ENCODE measurements around the gene GMFB. TPM values are rescaled to one million over a fixed set of nuclear protein-coding genes. Genes with fewer than 3 reads are reported as not detected.

The GMFB gene
- polyA plus RNA-seq, 1 donor = 58.5 TPM

DNA sequence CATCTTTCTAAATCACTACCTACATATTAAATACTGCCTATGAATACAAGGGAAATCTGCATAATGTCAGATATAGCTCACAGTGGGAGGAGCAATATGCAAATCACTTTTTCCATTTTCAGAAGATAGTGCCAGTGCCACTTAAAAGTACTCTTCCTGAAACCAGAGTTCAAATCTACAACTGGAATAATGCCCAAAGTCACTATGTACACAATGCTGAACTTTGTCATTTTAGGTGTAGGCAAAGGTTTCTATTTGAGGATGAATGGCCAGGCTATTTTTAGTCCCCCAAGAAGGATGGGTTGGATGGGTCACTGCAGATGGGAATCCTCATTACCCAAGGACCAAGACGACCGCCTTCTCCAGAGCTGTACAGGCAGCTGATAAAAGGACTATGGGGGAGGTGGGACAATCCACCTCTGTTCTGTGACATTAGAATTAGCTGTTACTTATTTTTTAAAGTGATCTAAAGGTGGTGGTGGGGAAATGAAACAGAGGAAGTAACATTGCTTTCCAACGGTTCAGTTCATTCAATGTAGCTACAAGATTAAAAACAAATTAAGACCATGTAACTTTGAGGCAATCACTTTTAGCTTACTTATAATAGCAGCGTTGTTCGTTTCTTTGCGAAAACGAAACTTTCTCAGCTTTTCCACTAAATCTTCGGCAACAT lies 5.6 kb downstream of the GMFB start:
- Histone ChIP-seq H3K27me3 (ENCODE audit: control insufficient read depth, insufficient read depth, low read length) (no peaks in the 10 kb centered on the region), H3K4me1 (ENCODE audit: control insufficient read depth, insufficient read depth, low read length) (peaks cover 6% of the 10 kb centered on the region), H3K9me3 (ENCODE audit: control insufficient read depth, low read depth, low read length) (no peaks in the 10 kb centered on the region), H3K36me3 (ENCODE audit: control insufficient read depth, insufficient read depth, low read length) (peaks cover 24% of the 10 kb centered on the region), H3K4me3 (ENCODE audit: low read length) (no peak overlapping the region), H3K27ac (ENCODE audit: low read length) (no peak overlapping the region)
- no peak for DNase-seq
- 89% methylated on average over 4 of the region's 8 CpGs for WGBS (ENCODE audit: insufficient coverage, low lambda C conversion rate)

- no CpG with 5 or more reads among the region's 2 CpGs for WGBS (ENCODE audit: insufficient coverage, low lambda C conversion rate)
- peaks cover 27% of the 10 kb centered on the region for H3K36me3 ChIP-seq (ENCODE audit: control insufficient read depth, insufficient read depth, low read length)
- H3K27me3 ChIP-seq (ENCODE audit: control insufficient read depth, insufficient read depth, low read length) = no peaks in the 10 kb centered on the region
- no peak overlapping the region for H3K4me3 ChIP-seq (ENCODE audit: low read length)
- DNase-seq = no peak
- no peak overlapping the region for H3K27ac ChIP-seq (ENCODE audit: low read length)
- peaks cover 4% of the 10 kb centered on the region for H3K4me1 ChIP-seq (ENCODE audit: control insufficient read depth, insufficient read depth, low read length)
- H3K9me3 ChIP-seq (ENCODE audit: control insufficient read depth, low read depth, low read length) = no peaks in the 10 kb centered on the region
These were observed 7.1 kb downstream of the GMFB start for GRCh38 chr14:54481695-54482094.

DNA sequence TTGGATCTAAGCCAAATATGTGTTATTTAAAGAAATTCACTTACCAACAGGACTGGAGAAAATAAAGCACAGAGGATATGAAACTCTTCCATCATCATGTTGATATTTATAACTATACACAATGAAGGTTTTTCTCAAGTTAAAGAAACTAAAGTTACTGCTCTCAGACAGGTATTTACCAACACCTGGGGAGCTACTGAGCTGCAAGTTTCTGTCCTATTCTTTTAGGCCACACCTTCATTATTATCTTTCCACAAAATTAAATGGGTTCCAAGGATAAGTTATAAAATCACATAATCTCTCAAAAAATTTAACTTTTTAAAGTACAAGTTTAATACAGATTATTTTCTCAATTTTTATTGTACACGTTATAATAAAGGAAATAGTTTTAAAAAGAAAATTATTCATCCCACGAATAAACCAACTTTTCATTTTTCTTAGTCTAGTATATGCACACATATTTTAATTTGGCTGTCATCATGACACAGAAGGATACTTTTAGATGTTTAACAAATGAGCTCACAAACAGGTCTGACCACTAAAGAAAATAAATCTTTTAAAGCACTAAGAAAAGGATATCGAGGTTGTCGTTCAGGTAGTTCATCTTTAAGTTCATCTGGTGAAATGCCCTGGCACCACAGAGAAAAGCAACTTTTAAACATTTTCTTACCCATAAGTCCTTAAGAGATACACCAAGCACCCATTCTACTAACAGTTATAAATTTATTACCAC lies 7.8 kb downstream of the GMFB start:
- H3K4me3 ChIP-seq (ENCODE audit: low read length) = no peak overlapping the region
- no peaks in the 10 kb centered on the region for H3K27me3 ChIP-seq (ENCODE audit: control insufficient read depth, insufficient read depth, low read length)
- peaks cover 30% of the 10 kb centered on the region for H3K36me3 ChIP-seq (ENCODE audit: control insufficient read depth, insufficient read depth, low read length)
- no peak for DNase-seq
- no peak overlapping the region for H3K27ac ChIP-seq (ENCODE audit: low read length)
- peaks cover 4% of the 10 kb centered on the region for H3K4me1 ChIP-seq (ENCODE audit: control insufficient read depth, insufficient read depth, low read length)
- no peaks in the 10 kb centered on the region for H3K9me3 ChIP-seq (ENCODE audit: control insufficient read depth, low read depth, low read length)
- WGBS (ENCODE audit: insufficient coverage, low lambda C conversion rate) = 88% methylated on average over 1 of the region's 4 CpGs

GRCh38 chr14:54478636-54479215 lies 10.1 kb downstream of the GMFB start:
- H3K4me1 ChIP-seq (ENCODE audit: control insufficient read depth, insufficient read depth, low read length) = peaks cover 4% of the 10 kb centered on the region
- WGBS (ENCODE audit: insufficient coverage, low lambda C conversion rate) = no CpG with 5 or more reads among the region's 3 CpGs
- H3K4me3 ChIP-seq (ENCODE audit: low read length) = no peak overlapping the region
- H3K9me3 ChIP-seq (ENCODE audit: control insufficient read depth, low read depth, low read length) = no peaks in the 10 kb centered on the region
- no peak overlapping the region for H3K27ac ChIP-seq (ENCODE audit: low read length)
- no peaks in the 10 kb centered on the region for H3K27me3 ChIP-seq (ENCODE audit: control insufficient read depth, insufficient read depth, low read length)
- no peak for DNase-seq
- peaks cover 30% of the 10 kb centered on the region for H3K36me3 ChIP-seq (ENCODE audit: control insufficient read depth, insufficient read depth, low read length)

- Histone ChIP-seq H3K27me3 (ENCODE audit: control insufficient read depth, insufficient read depth, low read length) (no peaks in the 10 kb centered on the region), H3K4me1 (ENCODE audit: control insufficient read depth, insufficient read depth, low read length) (no peaks in the 10 kb centered on the region), H3K4me3 (ENCODE audit: low read length) (no peak overlapping the region), H3K36me3 (ENCODE audit: control insufficient read depth, insufficient read depth, low read length) (peaks cover 18% of the 10 kb centered on the region), H3K9me3 (ENCODE audit: control insufficient read depth, low read depth, low read length) (no peaks in the 10 kb centered on the region), H3K27ac (ENCODE audit: low read length) (no peak overlapping the region)
- no peak for DNase-seq
- 75% methylated on average over 1 of the region's 4 CpGs for WGBS (ENCODE audit: insufficient coverage, low lambda C conversion rate)
These were observed 12.9 kb downstream of the GMFB start for GRCh38 chr14:54475911-54476310.

GRCh38 chr14:54475187-54475899 lies 13.4 kb downstream of the GMFB start:
- H3K4me3 ChIP-seq (ENCODE audit: low read length) = no peak overlapping the region
- peaks cover 18% of the 10 kb centered on the region for H3K36me3 ChIP-seq (ENCODE audit: control insufficient read depth, insufficient read depth, low read length)
- H3K27ac ChIP-seq (ENCODE audit: low read length) = no peak overlapping the region
- H3K4me1 ChIP-seq (ENCODE audit: control insufficient read depth, insufficient read depth, low read length) = no peaks in the 10 kb centered on the region
- no peaks in the 10 kb centered on the region for H3K27me3 ChIP-seq (ENCODE audit: control insufficient read depth, insufficient read depth, low read length)
- no peaks in the 10 kb centered on the region for H3K9me3 ChIP-seq (ENCODE audit: control insufficient read depth, low read depth, low read length)
- no peak for DNase-seq
- 92% methylated on average over 2 of the region's 4 CpGs for WGBS (ENCODE audit: insufficient coverage, low lambda C conversion rate)

DNA sequence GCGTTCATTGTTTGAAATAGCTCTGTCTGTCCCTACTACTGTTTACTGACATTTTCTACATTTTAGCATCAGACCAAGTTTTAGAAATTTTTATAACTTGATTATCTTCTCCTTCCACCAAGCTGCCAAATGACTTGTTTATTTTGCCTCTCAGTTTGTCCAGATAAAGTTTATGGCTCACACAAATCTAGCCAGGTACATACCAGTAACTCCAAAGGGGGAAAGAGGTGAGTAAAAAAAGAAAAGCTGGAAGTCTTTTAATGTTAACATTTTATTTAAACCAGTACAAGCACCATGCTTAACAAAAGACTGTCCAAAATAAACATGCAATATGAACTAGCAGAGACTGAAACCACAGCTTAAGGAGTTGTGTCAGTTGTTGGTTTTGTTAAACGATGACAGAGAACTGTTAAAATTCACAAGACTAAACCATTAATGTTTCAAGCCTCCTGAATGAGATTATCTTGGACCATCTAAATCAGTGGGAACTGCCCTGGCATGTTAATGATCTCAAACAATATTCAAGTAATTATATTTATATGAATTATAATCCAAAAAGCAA lies 14.5 kb downstream of the GMFB start:
- Histone ChIP-seq H3K4me3 (ENCODE audit: low read length) (no peak overlapping the region), H3K4me1 (ENCODE audit: control insufficient read depth, insufficient read depth, low read length) (no peaks in the 10 kb centered on the region), H3K27me3 (ENCODE audit: control insufficient read depth, insufficient read depth, low read length) (no peaks in the 10 kb centered on the region), H3K36me3 (ENCODE audit: control insufficient read depth, insufficient read depth, low read length) (peaks cover 16% of the 10 kb centered on the region), H3K9me3 (ENCODE audit: control insufficient read depth, low read depth, low read length) (no peaks in the 10 kb centered on the region), H3K27ac (ENCODE audit: low read length) (no peak overlapping the region)
- DNase-seq = no peak
- 43% methylated on average over 1 of the region's 2 CpGs for WGBS (ENCODE audit: insufficient coverage, low lambda C conversion rate)

DNA sequence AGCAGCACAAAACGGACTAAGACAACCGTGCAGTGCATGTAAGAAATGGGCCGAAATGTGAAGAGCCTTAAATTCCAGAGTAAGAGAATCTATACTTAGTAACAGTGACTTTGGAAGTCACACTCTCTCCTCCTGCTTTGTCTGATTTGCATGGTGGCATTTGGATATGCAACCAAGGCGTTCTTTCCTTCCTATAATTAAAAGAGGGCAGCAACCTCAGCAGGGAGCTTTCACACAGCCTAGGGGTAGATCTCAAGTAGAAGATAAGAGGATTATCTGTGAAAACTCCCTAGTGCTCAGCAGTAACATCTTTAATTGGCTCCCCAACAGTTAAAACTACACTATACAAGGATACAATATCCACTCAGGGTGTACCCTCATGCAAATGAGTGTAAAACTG lies 16.5 kb downstream of the GMFB start:
- no peaks in the 10 kb centered on the region for H3K27me3 ChIP-seq (ENCODE audit: control insufficient read depth, insufficient read depth, low read length)
- WGBS (ENCODE audit: insufficient coverage, low lambda C conversion rate) = 90% methylated on average over 2 of the region's 4 CpGs
- H3K36me3 ChIP-seq (ENCODE audit: control insufficient read depth, insufficient read depth, low read length) = peaks cover 6% of the 10 kb centered on the region
- no peaks in the 10 kb centered on the region for H3K4me1 ChIP-seq (ENCODE audit: control insufficient read depth, insufficient read depth, low read length)
- peaks cover 2% of the 10 kb centered on the region for H3K9me3 ChIP-seq (ENCODE audit: control insufficient read depth, low read depth, low read length)
- H3K4me3 ChIP-seq (ENCODE audit: low read length) = no peak overlapping the region
- no peak for DNase-seq
- H3K27ac ChIP-seq (ENCODE audit: low read length) = no peak overlapping the region

- Histone ChIP-seq H3K36me3 (ENCODE audit: control insufficient read depth, insufficient read depth, low read length) (peaks cover 6% of the 10 kb centered on the region), H3K9me3 (ENCODE audit: control insufficient read depth, low read depth, low read length) (peaks cover 3% of the 10 kb centered on the region), H3K27ac (ENCODE audit: low read length) (no peak overlapping the region), H3K27me3 (ENCODE audit: control insufficient read depth, insufficient read depth, low read length) (no peaks in the 10 kb centered on the region), H3K4me3 (ENCODE audit: low read length) (no peak overlapping the region), H3K4me1 (ENCODE audit: control insufficient read depth, insufficient read depth, low read length) (no peaks in the 10 kb centered on the region)
- no peak for DNase-seq
- no CpG with 5 or more reads among the region's 4 CpGs for WGBS (ENCODE audit: insufficient coverage, low lambda C conversion rate)
These were observed 17.1 kb downstream of the GMFB start for GRCh38 chr14:54471641-54472040.

DNA sequence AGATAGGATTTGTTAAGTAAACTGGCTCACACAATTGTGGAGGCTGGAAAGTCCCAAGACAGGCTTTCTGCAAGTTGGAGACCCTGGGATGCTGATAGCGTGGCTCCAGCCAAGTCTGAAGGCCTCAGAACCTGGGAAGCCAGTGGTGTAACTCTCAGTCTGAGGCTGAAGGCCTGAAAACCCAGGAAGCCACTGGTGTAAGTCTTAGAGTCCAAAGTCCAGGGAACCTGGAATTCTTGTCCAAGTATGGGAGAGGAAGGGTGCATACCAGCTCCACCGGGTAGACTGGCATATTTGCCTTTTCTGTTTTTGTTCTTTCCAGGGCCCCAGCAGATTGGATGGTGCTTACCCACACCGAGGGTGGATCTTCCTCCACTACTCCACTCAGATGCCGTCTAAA lies 18.1 kb downstream of the GMFB start:
- peak in 1 of 2 donors; percentile 39 for DNase-seq
- Histone ChIP-seq H3K4me1 (ENCODE audit: control insufficient read depth, insufficient read depth, low read length) (no peaks in the 10 kb centered on the region), H3K27me3 (ENCODE audit: control insufficient read depth, insufficient read depth, low read length) (no peaks in the 10 kb centered on the region), H3K36me3 (ENCODE audit: control insufficient read depth, insufficient read depth, low read length) (peaks cover 2% of the 10 kb centered on the region), H3K27ac (ENCODE audit: low read length) (no peak overlapping the region), H3K4me3 (ENCODE audit: low read length) (no peak overlapping the region), H3K9me3 (ENCODE audit: control insufficient read depth, low read depth, low read length) (peaks cover 3% of the 10 kb centered on the region)
- WGBS (ENCODE audit: insufficient coverage, low lambda C conversion rate) = no CpG with 5 or more reads among the region's 4 CpGs

Measured in large intestine (tissue), 3 donors.